Measurements from ENCODE around the gene SOAT2. TPM values are rescaled to one million over a fixed set of nuclear protein-coding genes. Genes with fewer than 3 reads are reported as not detected.

SOAT2 gene
- total RNA-seq, 2 donors from 2014 or later: not detected

- H3K4me3 ChIP-seq: no peak overlapping the region
- H3K9me3 ChIP-seq: no peaks in the 10 kb centered on the region
- H3K36me3 ChIP-seq: no peaks in the 10 kb centered on the region
- no peak overlapping the region for H3K27ac ChIP-seq
- peaks cover 0 to 7% of the 10 kb centered on the region in 2 donors for H3K4me1 ChIP-seq
- no peak for TF ChIP-seq CTCF (IDR thresholded peaks at IDR 0.05)
- H3K27me3 ChIP-seq: no peaks in the 10 kb centered on the region
- DNase-seq (ENCODE audit: low spot score): no peak
Observed at GRCh38 chr12:53172352-53172751, 69.1 kb downstream of the SOAT2 start.

GRCh38 chr12:53173085-53173715 lies 69.9 kb downstream of the SOAT2 start:
- Histone ChIP-seq H3K36me3 (no peaks in the 10 kb centered on the region), H3K4me3 (no peak overlapping the region), H3K4me1 (peaks cover 0 to 7% of the 10 kb centered on the region in 2 donors), H3K9me3 (no peaks in the 10 kb centered on the region), H3K27me3 (no peaks in the 10 kb centered on the region), H3K27ac (no peak overlapping the region)
- no peak for TF ChIP-seq CTCF (IDR thresholded peaks at IDR 0.05)
- no peak for DNase-seq (ENCODE audit: low spot score)

Small RNAs within 50 kb of the gene (microRNA-seq; reads per million reads assigned to microRNA genes)
- 0.71 to 1.4 reads per million in 2 donors for gene MIR6757 (ENCODE audit: borderline number of aligned reads in 2 of 2, borderline replicate concordance in 1 of 2)

Other genes starting within 250 kb of the SOAT2 start
- 100 to 1,000 TPM; 199 to 271 TPM for gene KRT8, start 198.4 kb upstream of the SOAT2 start, total RNA-seq
- 100 to 1,000 TPM in 1 of 2 donors, 10 to 100 TPM in 1; 85.1 to 150 TPM for gene KRT18, start 154.4 kb upstream of the SOAT2 start, total RNA-seq
- gene EIF4B, start 97.0 kb upstream of the SOAT2 start, total RNA-seq: 100 to 1,000 TPM; 272 to 383 TPM
- gene TNS2, start 53.4 kb upstream of the SOAT2 start, total RNA-seq: 100 to 1,000 TPM in 1 of 2 donors, 10 to 100 TPM in 1; 76.2 to 153 TPM
- 10 to 100 TPM; 33.5 to 64.5 TPM for gene SPRYD3, start 24.1 kb upstream of the SOAT2 start, total RNA-seq
- gene IGFBP6, start 5.8 kb upstream of the SOAT2 start, total RNA-seq: 100 to 1,000 TPM in 1 of 2 donors, 10 to 100 TPM in 1; 99.0 to 358 TPM
- 1 to 10 TPM; 5.9 to 7.4 TPM for gene ZNF740, start 77.2 kb downstream of the SOAT2 start, total RNA-seq
- 1 to 10 TPM; 3.4 to 4.9 TPM for gene CSAD, start 77.4 kb downstream of the SOAT2 start, total RNA-seq
- gene ITGB7, start 103.8 kb downstream of the SOAT2 start, total RNA-seq: under 1 TPM in 1 of 2 donors, not detected in 1; 0.47 TPM
- 10 to 100 TPM; 14.8 to 15.0 TPM for gene RARG, start 128.7 kb downstream of the SOAT2 start, total RNA-seq
- under 1 TPM; 0.12 to 0.59 TPM for gene ESPL1, start 164.8 kb downstream of the SOAT2 start, total RNA-seq
- gene PFDN5, start 192.1 kb downstream of the SOAT2 start, total RNA-seq: 100 to 1,000 TPM; 416 to 549 TPM
- 10 to 100 TPM; 26.9 to 28.3 TPM for gene MYG1, start 196.2 kb downstream of the SOAT2 start, total RNA-seq
- gene AAAS, start 218.1 kb downstream of the SOAT2 start, total RNA-seq: 10 to 100 TPM; 30.4 to 30.8 TPM
- gene SP7, start 232.9 kb downstream of the SOAT2 start, total RNA-seq: not detected

Data from right atrium auricular region (tissue), 2 donors.